HG03095 (cell line): ENCODE results near the gene MFSD12.

ENCODE experiments used
- ATAC-seq: cut with Tn5 transposase; IDR thresholded peaks from one replicate; pipeline ENCODE4 v1.9.1; 2021; ENCODE audit warnings: moderate library complexity; ENCODE audit not compliant: unreplicated experiment

Gene MFSD12

GRCh38 chr19:3557461-3558248 is at the start of gene MFSD12:
MFSD12 (minus strand) TSS chr19:3557586; CDS start chr19:3557403, 183 bp downstream.
- ATAC-seq, result peak; percentile 74

DNA sequence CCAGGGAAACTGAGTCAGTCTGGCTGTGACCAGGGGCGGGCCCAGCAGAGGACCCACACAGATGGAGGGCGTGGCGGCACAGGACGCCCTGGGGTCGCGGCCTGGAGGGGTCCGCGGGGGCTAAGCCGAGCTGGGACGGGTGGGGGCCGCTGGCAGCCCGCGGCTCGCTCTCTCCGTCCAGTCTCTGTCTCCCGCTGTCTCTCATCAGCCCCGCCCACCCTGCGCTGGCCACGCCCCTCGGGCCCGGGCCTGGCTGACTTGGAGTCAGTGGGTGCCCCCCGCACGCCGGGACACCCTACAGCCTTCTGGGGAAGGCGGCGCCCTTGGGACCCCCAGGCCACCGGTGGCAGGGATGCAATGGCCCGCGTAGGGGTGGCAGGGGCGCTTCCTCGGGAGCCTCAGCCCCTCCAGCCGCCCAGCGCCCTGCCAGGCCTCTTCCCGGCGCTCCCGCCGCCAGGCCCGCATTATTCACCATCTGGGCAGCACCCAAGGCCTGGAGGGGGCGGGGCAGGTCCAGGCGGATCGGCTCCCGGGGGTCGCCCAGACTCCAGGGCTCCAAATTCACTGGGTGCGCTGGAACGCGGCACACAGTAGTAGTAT is 49.4 kb upstream of the MFSD12 start, which contains the start of gene TBXA2R:
Gene TBXA2R, minus strand, starts transcription at position 186 of the 600 bp plus-strand sequence. CDS start 6,241 bp downstream, outside the sequence.
- no peak for ATAC-seq

- no peak for ATAC-seq
Observed at GRCh38 chr19:3606174-3606689, 48.8 kb upstream of the MFSD12 start.

DNA sequence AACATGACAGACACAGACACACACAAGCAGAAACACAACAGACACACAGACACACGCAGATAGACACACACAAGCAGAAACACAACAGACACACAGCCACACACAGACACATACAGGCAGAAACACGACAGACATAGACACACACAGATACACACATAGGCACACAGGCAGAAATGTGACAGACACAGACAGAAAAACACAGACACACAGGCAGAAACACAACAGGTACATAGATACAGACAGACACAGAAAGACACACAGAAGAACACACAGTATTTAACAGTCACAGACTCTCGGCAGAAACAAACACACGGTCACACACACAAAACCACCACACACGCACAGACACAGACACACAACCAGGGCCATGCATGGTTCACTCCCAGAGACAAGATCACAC is 48.4 kb upstream of the MFSD12 start:
- no peak for ATAC-seq

GRCh38 chr19:3605361-3605760 is 48.0 kb upstream of the MFSD12 start:
- no peak for ATAC-seq

GRCh38 chr19:3604987-3605343 is 47.6 kb upstream of the MFSD12 start:
- ATAC-seq, result no peak

- no peak for ATAC-seq
Observed at GRCh38 chr19:3604227-3604986, 47.0 kb upstream of the MFSD12 start.

DNA sequence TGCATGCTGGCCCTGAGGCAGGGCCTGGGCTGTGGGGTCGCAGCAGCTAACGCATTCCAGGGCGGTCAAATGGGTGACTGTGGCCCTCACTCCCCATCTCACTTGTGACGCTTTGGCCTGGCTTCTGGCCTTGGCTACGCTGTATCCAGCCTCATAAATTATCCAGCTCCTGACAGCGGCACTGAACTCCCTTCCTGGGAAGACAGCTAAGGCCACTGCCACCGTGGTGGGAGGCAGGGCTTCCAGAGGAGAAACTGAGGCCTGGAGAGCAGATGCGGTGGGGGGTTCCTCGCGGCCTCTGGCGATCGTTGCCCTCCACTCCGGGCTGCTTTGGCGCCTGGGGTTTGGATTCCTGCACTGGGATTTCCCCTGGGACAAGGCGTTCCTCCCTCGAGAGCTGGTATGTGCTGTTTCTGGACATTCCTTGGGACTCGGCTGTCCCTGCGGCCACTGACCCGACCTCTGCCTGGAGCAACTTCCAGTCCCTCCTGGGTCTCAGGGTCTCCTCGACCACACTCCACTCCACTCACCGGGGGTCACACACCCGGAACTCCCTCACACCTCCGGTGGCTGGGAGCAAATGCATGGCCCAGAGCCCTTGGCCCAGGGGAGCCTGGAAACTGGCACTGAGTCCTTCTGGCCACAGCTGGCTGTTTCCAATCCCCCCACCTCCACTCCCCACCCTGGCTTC is 45.9 kb upstream of the MFSD12 start:
- ATAC-seq, result no peak

GRCh38 chr19:3601021-3601420 is 43.6 kb upstream of the MFSD12 start:
- ATAC-seq, result no peak

DNA sequence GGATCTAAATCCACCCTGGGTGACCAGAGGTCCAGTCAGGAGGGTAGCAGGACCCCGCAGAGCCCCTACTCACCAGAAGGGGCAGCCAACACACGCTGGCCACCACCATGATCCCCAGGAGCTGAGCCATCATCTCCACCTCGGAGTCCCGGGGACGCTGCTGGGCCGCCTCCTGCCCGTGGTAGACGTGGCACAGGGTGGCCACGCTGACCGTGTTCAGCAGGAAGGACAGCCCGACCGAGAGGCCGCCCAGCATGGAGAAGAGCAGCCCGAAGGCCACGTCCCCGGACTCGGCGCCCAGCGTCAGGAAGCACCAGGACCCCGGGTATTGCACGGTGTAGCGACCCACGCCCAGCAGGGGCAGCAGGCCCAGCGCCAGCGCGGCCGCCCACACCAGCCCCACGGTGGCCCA is 42.4 kb upstream of the MFSD12 start:
- no peak for ATAC-seq

GRCh38 chr19:3595521-3596061 is 38.2 kb upstream of the MFSD12 start:
- no peak for ATAC-seq

DNA sequence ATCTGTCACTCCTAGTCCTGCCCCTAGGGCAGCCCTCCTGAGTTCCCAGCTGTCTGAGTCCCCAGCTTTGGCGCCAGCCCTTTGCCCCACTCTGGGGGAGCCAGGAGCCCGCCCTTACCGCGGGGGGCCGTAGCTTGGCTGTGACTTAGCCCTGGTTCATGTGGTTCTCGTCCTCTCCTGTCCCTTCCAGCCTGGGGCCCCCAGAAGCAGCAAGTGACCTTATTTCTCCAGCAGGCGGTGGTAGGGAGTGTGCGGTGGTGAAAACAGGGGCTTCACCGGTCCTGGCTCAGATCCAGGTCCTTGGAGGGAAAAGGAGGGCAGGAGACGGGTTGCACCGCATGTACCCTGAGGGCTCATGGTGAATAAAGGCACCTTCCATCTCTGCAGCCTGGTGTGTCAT is 35.8 kb upstream of the MFSD12 start:
- ATAC-seq, result no peak

- ATAC-seq, result no peak
Observed at GRCh38 chr19:3591876-3592613, 34.7 kb upstream of the MFSD12 start.

GRCh38 chr19:3590991-3591659 is 33.7 kb upstream of the MFSD12 start:
- ATAC-seq, result no peak

DNA sequence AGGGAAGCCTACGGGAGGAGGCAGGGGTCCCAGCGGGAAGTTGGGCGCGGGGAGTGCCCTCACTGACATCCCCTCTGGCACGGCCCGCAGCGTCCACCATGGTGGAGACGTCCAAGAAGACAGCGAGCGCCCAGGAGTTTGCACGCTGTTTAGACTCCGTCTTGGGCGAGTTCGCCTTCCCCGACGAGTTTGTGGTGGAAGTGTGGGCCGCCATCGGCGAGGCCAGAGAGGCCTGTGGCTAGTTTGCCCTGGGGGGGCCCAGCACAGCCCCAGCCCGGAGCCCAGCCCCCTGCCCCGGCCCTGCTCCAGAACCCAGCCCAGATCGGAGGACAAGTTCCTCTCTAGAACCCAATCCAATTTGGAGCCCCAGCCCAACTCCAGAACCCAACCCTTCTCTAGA is 32.6 kb upstream of the MFSD12 start:
- ATAC-seq, result no peak

GRCh38 chr19:3589439-3589838 is 32.1 kb upstream of the MFSD12 start:
- ATAC-seq, result no peak

DNA sequence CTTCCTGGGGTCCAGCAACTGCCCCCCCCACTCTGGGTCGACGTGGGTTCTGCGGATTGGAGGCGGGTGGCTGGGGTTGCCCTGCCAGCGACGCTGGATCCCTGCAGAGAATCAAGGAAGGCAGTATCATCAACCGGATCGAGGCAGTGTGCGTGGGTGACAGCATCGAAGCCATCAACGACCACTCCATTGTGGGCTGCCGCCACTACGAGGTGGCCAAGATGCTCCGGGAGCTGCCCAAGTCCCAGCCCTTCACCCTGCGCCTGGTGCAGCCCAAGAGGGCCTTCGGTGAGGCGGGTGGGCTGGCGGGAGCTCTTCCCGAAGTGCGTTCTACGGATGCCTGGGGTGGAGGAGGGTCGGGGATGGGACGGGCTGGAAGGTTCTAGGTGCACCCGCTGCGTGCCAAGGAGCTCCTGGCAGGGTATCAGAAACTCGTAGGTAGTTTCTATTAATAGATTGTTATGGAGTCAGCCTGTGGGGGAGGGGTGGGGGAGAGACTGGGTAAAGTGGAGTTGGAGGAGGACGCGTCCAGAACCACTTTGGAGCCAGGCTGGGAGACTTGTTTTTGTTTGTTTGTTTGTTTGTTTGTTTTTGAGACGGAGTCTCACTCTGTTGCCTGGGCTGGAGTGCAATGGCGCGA is 29.4 kb upstream of the MFSD12 start:
- no peak for ATAC-seq

DNA sequence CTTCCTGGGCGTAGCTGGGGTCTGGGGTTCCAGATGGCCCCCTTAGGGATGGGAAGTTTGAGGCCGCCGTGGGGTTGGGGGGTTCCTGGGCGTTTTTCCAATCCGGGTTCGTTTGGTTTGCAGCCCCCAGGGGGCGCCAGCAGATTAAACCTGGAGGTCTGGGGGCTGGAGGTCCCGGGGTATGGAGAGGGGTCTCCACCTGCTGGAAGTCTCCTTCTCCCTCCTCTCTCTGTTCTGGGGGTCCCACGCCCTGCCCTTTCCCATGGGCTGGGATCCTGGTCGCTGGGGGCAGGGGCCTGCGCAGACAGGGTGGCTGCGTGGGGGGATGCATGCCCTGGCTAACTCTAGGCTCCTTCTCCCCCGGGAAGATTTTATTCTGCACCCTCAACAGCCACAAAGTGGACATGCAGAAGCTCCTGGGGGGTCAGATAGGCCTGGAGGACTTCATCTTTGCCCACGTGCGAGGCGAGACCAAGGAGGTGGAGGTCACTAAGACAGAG is 28.8 kb upstream of the MFSD12 start:
- no peak for ATAC-seq
